HG03457 (cell line): ENCODE results near the gene GINS2.

Experiments
- ATAC-seq: cut with Tn5 transposase; IDR thresholded peaks from one replicate; pipeline ENCODE4 v1.9.1; 2021; ENCODE audit warnings: moderate number of reproducible peaks; ENCODE audit not compliant: unreplicated experiment

GINS2 gene

GRCh38 chr16:85716680-85717038 is 27.9 kb upstream of the GINS2 start:
- ATAC-seq: no peak

GRCh38 chr16:85716022-85716679 is 27.4 kb upstream of the GINS2 start:
- no peak for ATAC-seq

- no peak for ATAC-seq
Measured at GRCh38 chr16:85715169-85716021, 26.6 kb upstream of the GINS2 start.

- ATAC-seq: no peak
Measured at GRCh38 chr16:85712801-85713200, 24.0 kb upstream of the GINS2 start.

- no peak for ATAC-seq
Measured at GRCh38 chr16:85711982-85712587, 23.3 kb upstream of the GINS2 start.

- no peak for ATAC-seq
Measured at GRCh38 chr16:85710732-85711131, 22.0 kb upstream of the GINS2 start.

GRCh38 chr16:85709766-85710585 is 21.2 kb upstream of the GINS2 start:
- ATAC-seq: no peak

- no peak for ATAC-seq
Measured at GRCh38 chr16:85708338-85708737, 19.6 kb upstream of the GINS2 start.

GRCh38 chr16:85707528-85708095 is 18.9 kb upstream of the GINS2 start:
- no peak for ATAC-seq

GRCh38 chr16:85706449-85707034 is 17.8 kb upstream of the GINS2 start:
- no peak for ATAC-seq

GRCh38 chr16:85704900-85705846 is 16.4 kb upstream of the GINS2 start:
- ATAC-seq: no peak

GRCh38 chr16:85704011-85704410 is 15.3 kb upstream of the GINS2 start:
- ATAC-seq: no peak

- ATAC-seq: no peak
Measured at GRCh38 chr16:85699628-85700027, 10.9 kb upstream of the GINS2 start.

- no peak for ATAC-seq
Measured at GRCh38 chr16:85698935-85699558, 10.3 kb upstream of the GINS2 start.

GRCh38 chr16:85698459-85698891 is 9.7 kb upstream of the GINS2 start:
- no peak for ATAC-seq

GRCh38 chr16:85697431-85697830 is 8.7 kb upstream of the GINS2 start:
- ATAC-seq: no peak

- ATAC-seq: no peak
Measured at GRCh38 chr16:85696781-85697180, 8.0 kb upstream of the GINS2 start.

- ATAC-seq: no peak
Measured at GRCh38 chr16:85695196-85696128, 6.7 kb upstream of the GINS2 start.
